Anterior cingulate cortex (tissue), 58 donors: ENCODE results near the gene INHBA.
A peak's percentile ranks its signal among the peaks of the same experiment; 100 is the strongest.

Source experiments
- DNase-seq, 58 donors: peaks; one replicate each; lab custom pipeline; 2025; lab: John Stamatoyannopoulos, UW

INHBA gene

DNA sequence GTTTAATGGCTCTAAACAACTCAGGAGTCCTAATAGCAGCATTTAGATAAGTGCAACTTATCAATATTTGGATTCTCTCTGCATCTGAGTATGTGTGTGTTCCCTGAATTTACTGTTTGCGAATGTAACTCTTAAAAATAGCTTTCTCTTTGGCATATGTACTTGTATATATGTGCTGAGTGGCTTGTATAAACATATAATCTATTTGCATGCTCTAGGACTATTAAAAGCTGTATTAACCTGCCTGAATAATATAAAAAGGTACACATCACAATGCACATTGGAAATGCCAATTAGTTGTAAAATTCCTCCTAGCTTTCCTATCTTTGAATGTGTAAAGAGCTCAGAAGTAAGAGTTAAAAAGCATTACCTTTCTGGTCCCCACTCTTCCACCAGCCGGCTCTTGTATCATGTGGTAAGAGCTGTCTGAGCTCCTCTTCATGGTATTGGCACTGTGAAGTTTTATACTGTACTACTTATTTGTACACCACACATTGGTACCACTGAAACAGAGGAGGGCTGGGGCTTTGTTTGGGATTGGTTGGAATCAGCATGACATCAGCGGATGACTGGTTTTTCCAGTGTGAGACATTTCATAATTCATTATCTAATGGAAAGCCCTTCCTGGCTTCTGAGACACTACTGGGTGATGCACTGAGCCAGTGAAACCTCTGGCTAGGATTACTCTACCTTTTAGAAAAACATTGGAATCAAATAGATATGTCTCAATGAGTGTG, at the start of gene INHBA:
INHBA (minus strand) TSS at position 456 of the 737 bp plus-strand sequence. CDS start 2,716 bp downstream, outside the sequence.
- no peak for DNase-seq

DNA sequence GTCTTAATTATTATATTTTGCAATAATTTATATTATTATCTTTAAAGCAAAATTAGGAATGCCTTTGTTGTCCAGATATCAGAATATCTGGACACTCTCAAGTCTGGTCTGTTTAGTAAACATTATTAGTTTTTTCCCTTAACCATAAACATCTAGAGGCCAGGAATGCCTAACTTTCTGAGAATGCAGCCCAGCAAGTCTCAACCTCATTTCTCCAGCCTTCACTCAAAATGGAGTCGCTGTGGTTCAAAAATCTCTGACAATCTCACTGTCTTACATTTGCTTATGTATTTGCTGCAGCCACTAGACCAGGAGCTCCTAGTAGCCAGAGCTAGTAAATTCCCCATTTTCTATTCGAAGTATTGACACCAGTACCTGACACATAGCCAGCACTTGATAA, 49.7 kb upstream of the INHBA start:
- no peak for DNase-seq

DNA sequence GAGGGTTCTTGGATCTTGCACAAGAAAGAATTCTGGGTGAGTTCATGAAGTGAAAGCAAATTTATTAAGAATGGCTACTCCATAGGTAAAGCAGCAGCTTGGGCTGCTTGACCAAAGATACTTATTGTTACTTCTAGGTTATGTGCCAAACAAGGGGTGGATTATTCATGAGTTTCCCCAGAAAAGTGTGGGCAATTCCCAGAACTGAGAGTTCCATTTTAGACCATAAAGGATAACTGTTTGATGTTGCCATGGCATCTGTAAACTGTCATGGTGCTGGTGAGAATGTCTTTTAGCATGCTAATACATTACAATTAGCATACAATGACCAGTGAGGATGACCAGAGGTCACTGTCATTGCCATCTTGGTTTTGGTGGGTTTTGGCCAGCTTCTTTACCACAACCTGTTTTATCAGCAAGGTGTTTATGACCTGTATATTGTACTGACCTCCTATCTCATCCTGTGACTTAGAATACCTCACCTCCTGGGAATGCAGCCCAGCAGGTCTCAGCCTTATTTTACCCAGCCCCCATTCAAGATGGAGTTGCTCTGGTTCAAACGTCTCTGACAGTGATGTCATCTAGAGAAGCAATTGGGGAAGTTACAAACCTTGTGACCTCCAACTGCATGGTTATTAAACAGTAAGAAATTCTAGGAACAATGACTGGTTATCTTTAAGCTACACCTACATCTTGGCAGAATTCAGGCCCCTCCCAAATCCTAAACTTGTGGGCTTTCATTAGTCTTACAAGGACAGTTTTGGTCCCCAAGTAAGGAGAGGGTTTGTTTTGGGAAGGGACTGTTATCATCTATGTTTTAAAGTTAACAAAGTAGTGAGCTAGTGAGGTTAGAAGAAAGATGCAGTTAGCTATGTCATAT, 48.0 kb upstream of the INHBA start:
- DNase-seq: no peak

GRCh38 chr7:41747961-41748360, 45.1 kb upstream of the INHBA start:
- DNase-seq: no peak

DNA sequence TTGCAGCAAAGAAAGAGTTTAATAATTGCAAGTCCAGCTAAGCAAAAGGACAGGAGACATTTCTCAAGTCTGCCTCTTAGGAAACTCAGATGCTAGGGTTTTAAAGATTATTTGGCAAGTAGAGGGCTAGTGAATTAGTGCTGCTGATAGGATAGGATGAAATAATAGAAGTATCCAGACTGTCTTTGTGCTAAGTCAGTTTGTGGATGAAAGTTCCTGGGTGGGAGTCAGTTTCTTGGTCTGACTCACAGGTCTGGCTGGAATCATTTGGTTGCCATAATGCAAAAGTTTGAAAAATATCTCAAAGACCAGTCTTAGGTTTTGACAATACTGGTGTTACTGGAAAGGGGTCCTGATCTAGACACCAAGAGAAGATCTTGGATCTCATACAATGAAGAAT, 42.6 kb upstream of the INHBA start:
- DNase-seq: no peak

DNA sequence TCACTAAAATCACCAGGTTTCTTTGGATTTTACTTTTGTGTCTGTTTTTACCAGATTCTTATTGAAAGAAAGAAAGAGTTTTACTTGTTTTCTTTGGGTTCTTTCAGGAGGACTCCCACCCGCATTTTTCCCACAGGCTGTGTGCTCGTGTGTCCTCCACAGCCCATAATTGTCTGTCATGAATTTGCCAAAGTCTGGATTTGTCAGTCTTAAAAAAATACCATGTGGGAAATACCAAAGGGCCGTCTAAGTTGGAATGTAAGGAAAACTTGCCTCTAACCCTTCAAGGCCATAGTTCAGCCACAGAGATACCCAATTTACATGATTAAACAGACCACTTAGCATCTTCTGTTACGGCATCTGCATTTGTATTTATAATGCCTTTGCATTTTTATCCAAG, 41.3 kb upstream of the INHBA start:
- DNase-seq: no peak

GRCh38 chr7:41742401-41743020, 39.6 kb upstream of the INHBA start:
- DNase-seq: no peak

DNA sequence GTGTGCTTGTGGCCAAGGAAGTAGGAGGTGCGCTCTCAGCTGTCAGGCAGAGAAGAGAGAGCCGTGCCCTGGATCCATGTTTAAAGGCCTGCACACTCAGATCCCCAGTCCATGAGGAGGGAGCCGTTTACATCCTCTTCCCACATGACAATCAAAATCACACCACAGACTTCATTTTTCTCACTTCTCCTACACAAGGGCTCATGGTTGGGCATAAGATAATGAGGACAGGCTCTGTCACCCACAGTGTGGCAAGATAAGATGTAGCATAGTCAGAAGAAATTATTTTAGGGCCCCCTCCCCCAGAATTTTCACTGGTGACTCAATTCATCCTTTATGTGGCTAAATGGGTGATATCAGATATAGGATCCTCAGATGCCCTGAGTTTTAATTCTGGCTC, 35.9 kb upstream of the INHBA start:
- peak in 7 of 58 donors; percentile 0 to 25 (median 10) for DNase-seq

GRCh38 chr7:41738336-41738735, 35.4 kb upstream of the INHBA start:
- no peak for DNase-seq

DNA sequence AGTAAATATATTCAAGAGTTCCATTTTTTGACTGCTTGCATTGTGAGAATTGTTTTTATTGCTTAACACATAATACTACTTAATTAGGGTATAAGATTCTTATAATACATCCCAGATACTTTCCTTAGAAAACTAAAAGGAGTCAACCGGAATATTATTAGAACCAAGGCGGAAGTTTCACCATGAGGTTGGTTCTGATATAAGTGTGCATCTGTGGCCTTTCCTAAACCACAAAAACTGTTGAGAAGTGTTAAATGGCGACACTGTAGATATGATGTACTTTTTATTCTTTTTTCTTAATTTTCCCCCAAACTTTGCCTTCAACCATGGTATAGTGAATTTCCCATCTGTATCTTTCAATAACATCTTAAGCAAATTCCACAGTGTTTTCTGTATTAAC, 32.3 kb upstream of the INHBA start:
- no peak for DNase-seq

DNA sequence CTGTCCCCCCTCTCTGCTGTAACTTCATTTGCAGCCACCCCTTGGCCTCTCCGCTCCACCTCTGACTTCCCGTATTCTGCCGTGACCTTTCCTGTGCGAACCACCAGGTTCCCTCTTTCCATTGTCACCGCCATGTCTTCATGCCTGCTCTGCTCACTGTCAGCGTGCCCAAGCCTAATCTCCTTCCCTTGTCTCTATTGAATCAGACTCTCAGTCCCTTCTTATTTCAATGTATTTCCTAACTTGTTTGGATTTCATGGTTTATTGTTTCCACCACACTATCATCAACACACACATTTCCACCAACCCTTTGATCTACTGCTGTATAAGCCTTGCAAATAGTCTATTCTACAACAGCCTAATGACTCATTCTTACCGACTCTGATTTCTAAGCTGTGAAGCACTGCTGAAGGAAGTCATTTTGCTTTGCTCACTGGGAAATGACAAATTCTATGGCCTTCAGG, 30.0 kb upstream of the INHBA start:
- peak in 4 of 58 donors; percentile 1 to 13 (median 2) for DNase-seq

DNA sequence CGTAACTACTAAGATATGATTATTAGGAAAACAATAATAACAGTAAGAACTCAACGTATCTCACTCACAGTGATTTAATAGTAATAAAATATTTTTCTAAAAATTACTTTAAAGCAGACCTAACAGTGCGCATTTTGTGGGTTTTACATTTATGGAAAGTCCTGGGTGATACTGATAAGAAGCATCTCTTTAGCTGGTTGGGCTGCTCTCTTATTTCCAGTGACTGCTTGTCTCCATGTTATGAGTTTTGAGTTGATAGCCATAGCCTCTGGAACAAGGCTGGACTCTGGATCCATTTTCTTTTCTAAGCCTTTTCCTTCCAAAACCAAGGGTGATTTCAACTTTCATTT, 29.5 kb upstream of the INHBA start:
- DNase-seq: no peak

- peak in 3 of 58 donors; percentile 3 to 17 (median 4) for DNase-seq
Measured at GRCh38 chr7:41731493-41732435, 28.9 kb upstream of the INHBA start.

DNA sequence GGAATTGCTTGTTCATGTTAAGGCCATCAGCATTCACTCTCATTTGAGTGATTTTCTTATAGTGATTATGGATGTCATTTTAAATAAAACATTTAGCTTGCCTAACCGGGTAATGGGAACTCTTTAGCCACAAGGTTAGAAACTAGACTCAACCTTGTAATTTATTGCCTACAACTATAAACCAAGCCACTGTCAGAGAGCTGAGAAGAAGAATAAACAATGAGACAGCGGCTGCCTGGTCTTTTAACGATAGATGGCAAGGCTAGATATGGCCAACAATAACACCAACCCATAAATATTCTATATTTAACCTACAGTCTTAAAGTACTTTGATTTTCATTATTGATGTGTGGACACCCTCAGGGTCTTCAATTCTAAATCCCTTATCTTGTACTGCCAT, 27.8 kb upstream of the INHBA start:
- no peak for DNase-seq

GRCh38 chr7:41730161-41730560, 27.3 kb upstream of the INHBA start:
- DNase-seq: no peak

GRCh38 chr7:41729059-41729458, 26.2 kb upstream of the INHBA start:
- no peak for DNase-seq

DNA sequence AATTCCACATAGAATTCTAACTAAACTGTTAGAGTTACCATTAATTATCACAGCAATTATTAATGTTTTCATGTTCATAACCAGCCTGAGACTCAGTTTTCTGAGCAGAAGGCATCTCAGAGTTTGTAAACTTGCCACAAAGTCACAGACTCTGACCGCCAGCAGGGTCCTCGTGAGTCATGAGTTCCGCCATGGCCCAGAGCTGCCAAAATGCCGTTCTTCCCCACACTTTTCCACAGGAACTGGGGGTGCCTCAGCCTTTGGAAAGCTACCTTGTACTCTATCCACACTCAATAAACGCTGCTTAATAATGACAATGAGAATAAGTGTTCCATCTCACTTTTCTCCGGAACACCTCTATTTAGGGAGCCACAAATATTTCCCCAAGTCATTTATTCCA, 22.1 kb upstream of the INHBA start:
- DNase-seq: no peak

DNA sequence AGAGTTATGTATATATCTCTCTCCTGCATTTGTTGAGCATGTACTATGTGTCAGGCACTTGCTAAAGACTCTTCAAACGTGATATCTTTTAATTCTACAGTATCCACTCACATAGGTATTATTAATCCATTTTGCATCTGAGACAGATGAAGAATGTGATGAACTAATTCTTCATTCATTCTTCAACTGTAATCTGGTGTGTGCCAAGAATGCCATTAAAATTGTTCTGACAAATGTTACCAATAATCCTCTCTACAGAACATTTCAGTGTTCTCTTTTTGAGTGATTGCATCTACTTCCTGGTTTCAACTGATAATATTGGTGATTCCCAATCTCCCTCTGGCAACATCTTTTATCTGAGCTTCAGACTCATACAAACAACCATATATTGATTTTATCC, 18.0 kb upstream of the INHBA start:
- no peak for DNase-seq

GRCh38 chr7:41720046-41720445, 17.2 kb upstream of the INHBA start:
- no peak for DNase-seq

DNA sequence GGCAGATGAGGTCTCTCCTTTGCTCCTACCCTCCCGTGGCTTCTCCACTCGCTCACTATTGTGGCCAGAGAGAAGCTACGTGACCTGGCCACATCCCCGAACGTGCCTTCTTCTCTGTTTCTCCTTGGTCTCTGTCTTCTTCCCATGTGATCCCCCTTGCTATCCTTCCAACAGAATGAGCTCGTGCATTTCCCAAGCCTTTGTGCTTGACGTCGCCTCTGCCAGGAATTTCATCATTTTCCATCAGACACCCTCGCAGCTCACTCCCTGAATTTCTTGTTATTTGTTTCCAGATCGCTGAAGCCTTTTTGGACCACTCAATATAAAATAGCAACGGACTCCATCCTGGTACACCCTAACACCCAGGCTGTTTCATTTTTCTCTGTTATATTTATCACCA, 13.8 kb upstream of the INHBA start:
- no peak for DNase-seq
